Activated T-helper 9 cell treated with anti-CD3 and anti-CD28 coated beads, Interleukin-2, amount 50 U/mL, for 16 hours (primary cell): Measurements from ENCODE around the gene MYB.
"Not testable (repeated sequence)": the region's sequence is repeated elsewhere in the genome, so short reads cannot be mapped to it uniquely, and the experiment has no call there.

ENCODE experiments used
- DNase-seq: peaks from one replicate; pipeline ENCODE4 v3.0.0-alpha.2; 2020; ENCODE audit warnings: low read depth

The MYB gene

DNA sequence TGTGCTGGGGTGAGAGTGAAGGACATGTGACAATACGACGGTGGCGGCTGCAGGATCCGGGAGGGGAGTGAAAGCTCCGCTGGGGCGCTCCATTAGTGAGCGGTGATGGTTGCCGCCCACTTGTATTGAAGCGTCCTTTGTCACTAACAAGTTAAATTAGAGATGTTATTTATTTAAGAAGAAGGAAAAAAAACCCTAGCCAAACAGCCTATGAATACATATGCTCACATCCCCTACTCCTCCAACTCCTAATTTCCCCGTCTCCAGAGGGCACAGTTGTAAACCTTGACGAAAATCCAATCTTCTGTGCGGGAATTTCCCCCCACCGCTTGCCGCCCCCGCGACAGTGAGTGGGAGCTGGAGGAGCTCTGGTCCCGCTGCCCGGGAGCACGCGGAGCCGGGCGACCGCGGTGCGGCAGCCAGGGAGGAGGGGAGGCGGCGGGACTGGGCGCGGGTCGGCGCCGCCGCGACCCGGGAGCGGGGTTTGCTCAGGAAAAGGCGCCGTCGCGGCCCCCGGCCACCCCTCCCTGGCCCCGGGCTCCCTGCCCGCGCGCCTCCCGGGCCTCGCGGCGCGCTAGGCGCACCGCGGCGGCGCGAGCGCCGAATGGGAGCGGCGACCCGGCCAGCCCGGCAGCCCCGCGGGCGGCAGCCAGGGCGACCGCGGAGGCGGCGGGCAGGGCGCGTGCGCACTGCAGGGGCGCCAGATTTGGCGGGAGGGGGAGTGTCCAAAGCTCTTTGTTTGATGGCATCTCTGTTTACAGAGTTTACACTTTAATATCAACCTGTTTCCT is at the start of gene MYB:
MYB (plus strand) TSS at position 767 of the 791 bp plus-strand sequence. CDS start 206 bp downstream, outside the sequence.
- DNase-seq: peak; percentile 58

DNA sequence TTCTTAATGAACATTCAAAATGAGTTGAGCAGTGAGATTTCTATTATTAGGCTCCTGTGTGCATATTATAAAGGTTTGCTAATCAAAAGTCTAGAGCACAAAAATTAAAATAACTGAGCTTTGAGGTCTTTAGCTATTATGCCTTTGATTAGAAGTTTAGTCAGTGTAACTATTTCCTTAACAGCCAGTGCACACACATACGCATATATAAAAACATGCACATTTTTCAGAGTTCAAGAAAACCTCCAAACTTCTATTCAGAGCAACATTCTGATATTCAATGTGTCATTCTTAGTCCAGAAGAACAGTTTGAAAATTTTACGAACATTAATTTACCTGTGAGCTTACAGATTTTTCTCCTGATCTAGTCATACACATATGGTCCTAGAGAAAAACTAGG is 48.3 kb upstream of the MYB start:
- DNase-seq: no peak

DNA sequence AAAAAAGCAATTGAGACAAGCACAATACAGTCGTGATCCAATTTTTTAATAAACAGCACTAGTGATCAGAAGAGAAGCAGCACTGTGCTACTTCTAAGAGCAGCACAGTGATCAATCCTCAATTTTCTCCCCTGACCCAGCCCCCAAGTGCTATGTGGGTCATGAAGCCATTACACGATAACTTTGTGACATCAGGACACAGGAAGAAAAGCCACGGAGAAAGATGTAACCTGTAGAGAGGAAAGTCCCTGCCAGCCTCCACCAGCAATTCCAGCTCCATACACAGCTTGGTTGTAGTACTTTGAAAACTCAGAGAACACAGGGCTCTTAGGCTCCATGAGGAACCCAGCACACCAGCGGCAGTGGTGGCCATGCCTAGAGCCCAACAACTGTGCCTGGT is 45.3 kb upstream of the MYB start:
- DNase-seq: no peak

DNA sequence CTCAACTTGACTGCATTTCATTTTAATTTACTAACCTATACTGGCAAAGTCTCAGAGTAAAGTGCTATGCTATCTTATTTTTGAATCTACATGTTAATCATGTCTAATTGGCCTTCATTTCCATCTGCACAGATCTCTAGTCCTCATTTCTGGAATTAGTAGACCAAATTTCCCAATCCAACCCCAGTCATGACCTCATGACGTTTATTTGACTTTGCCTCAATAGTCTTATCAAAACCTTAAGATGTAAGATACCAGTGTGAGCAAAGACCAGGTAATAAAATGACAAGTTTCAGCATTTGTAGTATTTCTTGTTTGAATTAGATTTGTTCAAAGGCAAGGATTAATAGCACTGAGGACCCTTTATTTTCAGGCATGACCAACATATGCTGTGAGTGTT is 43.3 kb upstream of the MYB start:
- no peak for DNase-seq

DNA sequence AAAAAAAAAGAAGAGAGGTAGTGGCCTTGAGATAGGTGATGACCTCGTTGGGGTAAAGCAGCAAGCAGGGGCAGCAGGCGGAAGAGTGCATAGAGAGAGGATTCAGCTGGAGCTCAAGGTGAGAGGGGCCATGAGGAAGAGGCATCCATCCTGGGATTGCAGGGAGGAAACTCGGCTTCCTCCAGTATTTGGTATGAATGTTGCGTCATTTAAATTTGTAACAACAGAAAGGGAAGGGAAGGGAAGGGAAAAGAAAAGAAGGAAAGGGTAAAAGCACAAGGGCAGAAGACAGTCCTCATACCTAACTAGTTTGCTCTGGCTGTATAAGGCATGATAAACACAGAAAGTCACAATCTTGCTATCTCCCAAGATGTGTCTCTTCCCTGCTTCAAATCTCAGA is 39.9 kb upstream of the MYB start:
- no peak for DNase-seq

DNA sequence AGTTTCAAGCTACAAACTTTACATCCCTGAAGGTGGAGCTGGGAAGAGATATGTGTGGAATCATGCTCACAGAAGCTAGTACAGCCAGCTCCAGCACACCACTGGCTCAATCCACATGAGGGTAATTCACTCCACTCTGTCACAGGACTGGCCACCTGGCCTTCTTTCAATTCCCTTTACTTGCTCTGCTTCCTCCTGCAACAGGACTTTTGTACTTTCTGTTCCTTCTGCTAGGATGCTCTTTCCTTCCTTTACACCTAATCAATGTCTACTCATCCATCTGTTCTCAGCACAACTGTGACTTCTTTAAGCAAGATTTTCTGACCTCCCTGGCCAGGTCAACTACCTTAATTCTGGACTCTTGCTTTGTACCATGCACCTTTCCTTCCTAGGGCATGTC is 39.4 kb upstream of the MYB start:
- no peak for DNase-seq

DNA sequence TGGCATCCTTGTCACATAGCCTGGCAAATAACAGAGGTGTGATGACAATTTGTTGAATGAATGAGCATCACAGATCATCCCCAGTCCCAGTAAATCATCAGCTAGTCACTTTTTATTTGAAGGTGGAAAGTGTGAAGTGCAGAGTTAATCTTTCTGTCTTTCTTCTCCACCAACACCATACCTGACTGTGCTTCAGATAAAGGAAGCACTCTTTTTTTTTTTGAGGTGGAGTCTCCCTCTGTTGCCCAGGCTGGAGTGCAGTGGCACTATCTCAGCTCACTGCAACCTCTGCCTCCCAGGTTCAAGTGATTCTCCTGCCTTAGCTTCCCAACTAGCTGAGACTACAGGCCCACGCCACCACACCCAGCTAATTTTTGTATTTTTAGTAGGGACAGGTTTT is 38.9 kb upstream of the MYB start:
- not testable (repeated sequence) for DNase-seq

DNA sequence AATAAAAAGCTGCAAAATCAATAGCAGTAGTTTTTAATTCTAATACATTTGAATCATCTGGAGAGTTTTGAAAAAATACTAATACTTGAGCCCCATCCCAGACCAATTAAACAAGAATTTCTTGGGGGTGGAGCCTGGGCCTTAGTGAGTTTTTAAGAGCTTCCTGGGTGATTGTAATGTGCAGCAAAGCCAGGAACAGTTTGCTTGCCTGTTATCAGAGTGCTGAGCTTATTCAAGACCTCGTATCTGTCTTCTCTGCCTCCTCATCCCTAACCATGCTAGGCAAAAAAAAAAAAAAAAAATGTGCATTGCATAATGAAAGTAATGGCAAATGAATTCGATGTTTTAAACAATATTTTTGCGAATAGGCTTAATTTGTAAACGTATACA is 36.4 kb upstream of the MYB start:
- no peak for DNase-seq

DNA sequence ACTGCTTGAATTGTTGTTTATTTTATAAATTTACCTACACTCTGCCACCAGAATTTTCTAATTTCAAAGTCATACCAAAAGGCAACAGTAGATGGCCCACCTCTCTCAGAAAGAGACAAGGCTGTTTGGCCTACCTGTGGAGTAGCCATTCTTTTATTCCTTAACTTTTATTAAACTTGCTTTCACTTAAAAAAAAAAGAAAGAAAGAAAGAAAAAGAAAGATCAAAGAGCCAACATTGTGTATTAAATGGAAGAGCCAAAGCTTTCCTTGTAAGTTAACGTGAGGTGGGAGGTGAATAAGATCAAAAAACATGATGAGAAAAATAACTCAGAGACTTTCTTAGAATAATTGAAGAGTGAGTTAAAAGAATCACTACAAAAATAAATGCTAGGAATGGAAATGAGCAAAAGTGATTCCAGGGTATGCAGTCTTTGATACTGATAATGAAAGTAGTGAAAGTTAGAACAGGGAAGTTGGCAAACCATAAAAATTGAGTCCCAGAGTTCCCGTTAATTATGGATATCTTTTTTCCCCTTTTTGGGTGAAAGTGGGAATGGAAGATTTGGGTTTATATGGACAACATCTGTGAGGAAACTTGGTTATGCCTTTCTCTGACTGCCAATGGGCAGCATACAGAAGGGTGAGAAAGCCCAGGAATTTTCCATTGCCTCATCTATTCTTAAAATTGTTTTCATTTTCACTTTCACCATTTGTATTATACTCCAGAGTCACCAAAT is 35.9 kb upstream of the MYB start:
- DNase-seq: no peak

DNA sequence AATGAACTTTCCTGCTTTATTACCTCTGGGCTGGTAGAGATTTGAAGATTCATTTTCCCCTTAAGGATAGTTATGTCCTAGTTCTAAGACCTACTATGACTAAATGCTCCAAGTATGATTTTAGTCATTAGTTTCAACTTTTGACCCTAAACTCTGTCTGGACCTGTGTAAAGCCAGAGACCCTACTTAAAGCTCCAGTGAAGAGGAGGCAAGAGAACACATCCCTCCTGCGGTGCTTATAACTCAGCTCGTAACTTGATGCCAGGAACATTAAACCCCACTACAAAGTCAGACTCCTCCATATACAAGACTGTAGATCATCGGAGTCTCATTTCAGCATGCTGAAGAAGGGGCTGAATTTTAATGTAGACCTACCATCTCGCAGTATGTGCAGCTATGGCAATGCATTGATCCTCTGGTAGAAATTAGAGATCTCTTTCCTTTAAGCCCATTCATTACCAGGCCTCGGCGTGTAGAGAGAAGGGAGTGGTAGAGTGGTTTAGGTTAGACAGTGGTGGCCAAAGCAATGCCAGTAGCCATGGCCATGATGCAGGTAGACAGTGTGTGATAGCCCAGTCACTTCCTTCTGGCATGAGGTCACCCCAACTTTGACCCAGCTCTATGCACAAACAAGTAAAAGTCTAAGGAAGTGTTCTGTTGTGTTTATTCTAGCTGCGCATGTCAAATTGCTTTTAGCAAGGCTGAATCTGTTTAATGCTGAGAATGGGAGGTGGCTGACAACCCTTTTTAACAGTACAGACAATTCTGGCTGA is 34.8 kb upstream of the MYB start:
- no peak for DNase-seq

DNA sequence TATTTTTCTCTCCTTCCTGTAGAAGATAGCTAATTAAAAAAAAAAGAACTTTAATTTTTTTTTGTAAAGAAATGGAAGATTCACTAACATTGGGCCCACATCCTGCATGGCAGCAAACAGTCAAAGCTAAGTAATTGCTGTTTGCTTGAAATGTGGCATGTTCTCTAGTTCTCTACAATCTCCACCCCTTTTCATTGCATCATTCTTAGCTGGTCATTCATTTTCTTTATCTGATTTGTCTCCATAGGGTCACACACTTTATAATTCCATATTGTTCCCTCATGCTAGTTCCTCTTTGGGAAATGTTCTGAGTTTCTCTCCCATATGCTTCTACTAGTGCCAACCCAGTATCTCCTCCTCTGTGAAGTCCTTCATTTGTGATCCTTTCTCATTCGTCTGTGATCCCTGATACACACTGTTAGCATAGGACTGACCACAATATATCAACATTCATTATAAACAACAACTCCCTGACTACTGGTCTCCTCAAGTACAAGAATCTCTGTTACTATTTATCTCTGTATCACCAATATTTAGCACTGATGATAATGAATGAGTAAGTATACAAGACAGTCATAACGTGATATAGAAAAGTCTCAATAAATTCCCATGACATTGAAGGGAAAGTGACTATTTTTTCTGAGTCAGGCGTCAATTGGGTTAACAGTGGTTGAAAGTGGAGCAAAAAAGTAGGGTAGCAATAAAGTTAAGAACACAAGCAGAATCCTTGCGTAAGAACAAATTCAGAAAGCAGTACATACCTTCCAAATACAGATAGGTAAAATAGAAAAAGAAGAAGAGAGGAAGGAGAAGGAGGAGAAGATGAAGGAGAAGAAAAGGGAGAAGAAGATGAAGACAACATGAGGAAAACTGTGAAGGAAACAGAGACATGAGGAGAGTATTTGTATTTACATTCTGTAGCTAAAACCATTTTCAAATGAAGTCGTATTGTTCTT is 33.2 kb upstream of the MYB start:
- no peak for DNase-seq

DNA sequence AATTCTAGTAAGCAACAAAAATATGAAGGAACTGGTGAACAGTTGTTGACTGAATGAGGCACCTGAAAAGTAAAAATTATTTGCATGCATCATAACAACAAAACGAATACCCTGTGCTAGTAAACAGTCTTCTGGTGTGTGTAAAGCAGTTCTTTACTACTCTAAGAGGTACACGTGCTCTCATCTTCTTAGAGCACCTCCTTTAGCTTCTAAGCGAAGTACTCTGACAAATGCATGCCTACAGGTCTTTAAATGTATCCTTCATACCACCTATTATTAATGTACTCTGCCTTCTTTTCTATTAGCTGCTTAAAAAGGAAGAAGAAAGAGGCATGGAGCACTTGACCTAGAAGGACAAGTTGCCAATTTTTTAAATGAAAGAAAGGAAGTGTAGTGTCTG is 32.2 kb upstream of the MYB start:
- no peak for DNase-seq

DNA sequence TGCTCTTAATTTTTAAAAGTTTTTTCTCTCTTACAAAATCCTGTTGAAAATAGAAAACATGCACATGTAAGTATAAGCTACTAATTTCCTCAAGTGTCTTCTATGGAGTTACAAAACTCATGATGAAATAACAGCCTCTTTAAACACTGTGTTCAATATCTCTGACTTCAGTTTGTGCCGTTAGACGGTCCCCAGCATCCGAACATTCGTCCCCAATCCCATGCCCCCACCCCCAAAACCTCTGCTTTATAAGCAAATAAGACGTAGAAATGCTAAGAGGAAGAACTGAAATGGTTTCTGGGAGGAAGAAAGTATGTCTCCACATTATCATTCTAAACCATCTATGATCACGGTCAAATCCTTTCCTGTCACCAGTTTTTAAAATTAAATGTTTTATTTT is 31.7 kb upstream of the MYB start:
- no peak for DNase-seq

DNA sequence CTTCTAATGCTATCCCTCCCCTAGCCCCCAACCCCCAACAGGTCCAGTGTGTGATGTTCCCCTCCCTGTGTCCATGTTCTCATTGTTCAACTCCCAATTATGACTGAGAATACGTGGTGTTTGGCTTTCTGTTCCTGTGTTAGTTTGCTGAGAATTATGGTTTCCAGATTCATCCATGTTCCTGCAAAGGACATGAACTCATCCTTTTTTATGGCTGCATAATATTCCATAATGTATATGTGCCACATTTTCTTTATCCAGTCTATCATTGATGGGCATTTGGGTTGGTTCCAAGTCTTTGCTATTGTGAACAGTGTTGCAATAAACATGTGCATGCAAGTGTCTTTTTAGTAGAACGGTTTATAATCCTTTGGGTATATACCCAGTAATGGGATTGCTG is 30.6 kb upstream of the MYB start:
- not testable (repeated sequence) for DNase-seq

DNA sequence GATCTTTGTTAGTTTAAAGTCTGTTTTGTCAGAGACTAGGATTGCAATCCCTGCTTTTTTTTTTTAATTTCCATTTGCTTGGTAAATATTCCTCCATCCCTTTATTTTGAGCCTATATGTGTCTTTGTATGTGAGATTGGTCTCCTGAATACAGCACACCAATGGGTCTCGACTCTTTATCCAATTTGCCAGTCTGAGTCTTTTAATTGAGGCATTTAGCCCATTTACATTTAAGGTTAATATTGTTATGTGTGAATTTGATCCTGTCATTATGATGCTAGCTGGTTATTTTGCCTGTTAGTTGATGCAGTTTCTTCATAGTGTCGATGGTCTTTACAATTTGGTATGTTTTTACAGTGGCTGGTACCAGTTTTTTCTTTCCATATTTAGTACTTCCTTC is 27.0 kb upstream of the MYB start:
- DNase-seq: not testable (repeated sequence)

DNA sequence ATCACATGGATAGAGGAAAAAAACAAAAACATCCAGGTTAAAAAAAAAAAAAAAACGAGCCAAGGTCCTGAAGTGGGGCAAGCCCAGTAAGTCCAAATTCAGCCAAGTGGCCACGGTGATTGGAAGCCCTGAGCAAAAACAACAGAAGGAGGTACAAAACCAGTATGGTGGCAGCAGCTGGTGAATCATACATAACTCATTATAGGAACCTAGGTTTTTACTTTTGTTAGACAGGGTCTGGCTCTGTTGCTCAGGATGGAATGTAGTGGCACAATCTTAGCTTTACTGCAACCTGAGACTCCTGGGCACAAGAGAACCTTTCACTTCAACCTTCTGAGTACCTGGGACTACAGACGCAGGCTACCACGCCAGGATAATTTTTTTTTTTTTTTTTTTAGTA is 22.7 kb upstream of the MYB start:
- DNase-seq: no peak

DNA sequence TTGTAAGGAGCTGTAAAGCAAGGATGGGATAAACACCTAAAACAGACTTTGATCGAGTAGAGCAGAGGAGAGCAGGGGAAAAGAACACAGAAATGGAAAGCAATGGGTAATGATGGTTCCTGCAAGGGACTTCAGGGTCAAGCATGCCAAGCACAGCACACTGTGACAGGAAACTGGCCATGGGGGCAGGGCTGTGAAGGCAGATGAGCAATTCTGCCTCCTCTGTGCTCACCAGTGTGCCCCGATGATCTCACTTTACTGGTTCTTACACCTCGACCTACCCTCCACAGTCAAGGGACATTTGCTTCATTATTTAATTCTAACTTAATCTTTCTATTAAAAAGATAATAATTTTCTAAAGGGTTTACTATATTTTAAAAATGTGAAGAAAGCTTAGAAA is 21.6 kb upstream of the MYB start:
- DNase-seq: no peak

DNA sequence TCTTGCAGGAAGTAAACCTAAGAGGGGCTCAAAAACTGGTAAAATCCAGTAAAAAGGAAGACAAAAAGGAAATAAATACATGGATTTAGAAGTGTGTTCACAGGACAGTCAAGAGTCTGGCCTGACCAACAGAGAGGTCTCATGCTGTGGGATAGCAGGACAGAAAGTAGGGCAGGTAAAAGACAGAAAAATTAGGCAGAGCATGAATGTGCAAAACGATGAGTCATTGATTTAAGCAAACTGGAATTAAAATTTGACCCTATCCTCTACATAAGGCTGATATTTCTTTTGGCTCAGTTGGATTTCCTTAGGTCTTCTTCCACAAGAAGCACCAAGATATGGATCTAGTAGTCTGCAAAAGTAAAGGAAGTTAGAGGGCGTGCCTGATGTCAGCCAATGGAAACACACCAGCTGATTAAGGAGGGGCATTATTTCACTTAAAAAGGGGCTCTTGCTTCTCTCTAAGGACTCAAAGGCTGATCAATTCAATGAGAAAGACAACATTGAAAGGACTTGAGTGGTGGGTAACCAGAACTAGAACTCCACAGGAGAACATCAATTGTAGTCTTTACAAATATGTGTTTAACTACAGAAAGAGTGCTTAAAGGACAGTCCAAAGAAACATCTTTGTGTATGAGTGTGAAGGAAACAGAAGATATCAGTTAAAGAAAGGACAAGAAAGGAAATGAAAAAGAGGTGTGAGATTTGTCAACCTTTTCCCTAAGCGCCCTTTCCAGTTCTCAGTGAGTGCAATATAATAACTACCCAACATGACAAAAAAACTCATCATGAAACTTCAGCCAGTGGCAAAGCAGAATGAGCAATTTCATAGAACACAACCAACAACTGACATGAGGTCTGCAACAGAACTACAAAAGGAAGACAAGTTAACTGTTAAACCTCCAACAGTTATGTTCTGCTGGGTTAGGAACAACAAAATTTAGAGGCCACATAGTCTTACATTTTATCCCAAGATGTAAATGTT is 19.4 kb upstream of the MYB start:
- DNase-seq: no peak

DNA sequence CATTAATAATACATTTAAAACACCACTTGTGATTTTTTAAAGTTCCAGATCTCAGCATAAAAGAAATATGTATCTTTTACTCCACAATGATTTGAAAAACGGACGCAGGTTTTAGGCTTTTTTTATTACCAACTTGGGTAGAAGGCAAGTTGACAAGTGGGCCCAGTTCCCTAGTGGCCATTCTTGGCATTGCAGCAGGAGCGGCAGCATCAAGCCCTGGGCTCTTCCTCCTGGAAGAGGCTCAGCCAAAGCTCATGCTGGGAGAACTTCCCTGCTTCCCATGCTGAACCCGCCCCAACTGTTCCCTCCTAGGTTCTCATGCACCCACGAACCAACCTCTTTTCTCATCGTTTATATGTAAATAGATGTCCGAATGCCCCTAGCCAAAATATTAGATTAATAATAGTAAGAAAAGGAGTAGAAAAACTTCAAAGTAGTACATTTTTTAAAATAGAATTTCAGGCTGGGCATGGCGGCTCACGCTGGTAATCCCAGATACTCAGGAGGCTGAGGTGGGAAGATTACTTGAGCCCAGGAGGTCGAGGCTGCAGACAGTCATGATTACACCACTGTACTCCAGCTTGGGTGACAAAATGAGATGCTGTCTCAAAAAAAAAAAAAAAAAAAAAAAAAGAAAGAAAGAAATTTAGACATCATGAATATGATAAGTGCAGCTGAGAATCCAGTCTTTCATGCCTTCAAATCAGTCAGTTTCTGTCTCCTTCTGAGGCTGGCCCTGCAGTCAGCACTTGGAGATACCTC is 18.2 kb upstream of the MYB start:
- DNase-seq: peak; percentile 15

DNA sequence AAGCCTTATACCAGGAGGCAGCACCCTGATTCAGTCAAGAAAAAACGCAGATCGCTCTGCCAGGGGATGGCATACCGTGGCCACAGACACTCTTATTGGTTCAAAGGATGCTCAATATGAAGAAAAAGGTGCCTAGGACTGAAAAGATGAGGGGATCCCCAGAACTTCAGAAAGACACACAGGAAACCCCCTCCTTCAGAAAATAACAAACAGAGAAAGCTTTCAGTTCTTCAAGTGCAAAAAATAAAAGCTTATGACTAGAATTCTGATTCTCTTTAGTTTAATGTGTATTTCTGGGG is 17.7 kb upstream of the MYB start:
- no peak for DNase-seq
